Neural progenitor cell (in vitro differentiated cells): ENCODE results near the gene POLK.

Source experiments
- EZH2 ChIP-seq: fragments of 200-600 bp; sonication (generic); IDR thresholded peaks from 2 replicates; pipeline ENCODE4 v1.6.1; 2017; ENCODE audit warnings: antibody characterized with exemption, mild to moderate bottlenecking, moderate library complexity
- EZH2phosphoT487 ChIP-seq: fragments of 200-600 bp; sonication (generic); IDR thresholded peaks from 2 replicates; pipeline ENCODE4 v1.6.1; 2017; ENCODE audit warnings: antibody characterized with exemption
- TF ChIP-seq, protein P1 (sequence below): fragments of 200-600 bp; sonication (generic); IDR thresholded peaks from 2 replicates; pipeline ENCODE4 v1.5.1; 2017; ENCODE audit warnings: antibody characterized with exemption, mild to moderate bottlenecking

GRCh38 chr5:75601996-75602395, 90.3 kb downstream of the POLK start:
- no peak for TF ChIP-seq EZH2phosphoT487
- no peak for TF ChIP-seq EZH2
- TF ChIP-seq, protein P1, sequence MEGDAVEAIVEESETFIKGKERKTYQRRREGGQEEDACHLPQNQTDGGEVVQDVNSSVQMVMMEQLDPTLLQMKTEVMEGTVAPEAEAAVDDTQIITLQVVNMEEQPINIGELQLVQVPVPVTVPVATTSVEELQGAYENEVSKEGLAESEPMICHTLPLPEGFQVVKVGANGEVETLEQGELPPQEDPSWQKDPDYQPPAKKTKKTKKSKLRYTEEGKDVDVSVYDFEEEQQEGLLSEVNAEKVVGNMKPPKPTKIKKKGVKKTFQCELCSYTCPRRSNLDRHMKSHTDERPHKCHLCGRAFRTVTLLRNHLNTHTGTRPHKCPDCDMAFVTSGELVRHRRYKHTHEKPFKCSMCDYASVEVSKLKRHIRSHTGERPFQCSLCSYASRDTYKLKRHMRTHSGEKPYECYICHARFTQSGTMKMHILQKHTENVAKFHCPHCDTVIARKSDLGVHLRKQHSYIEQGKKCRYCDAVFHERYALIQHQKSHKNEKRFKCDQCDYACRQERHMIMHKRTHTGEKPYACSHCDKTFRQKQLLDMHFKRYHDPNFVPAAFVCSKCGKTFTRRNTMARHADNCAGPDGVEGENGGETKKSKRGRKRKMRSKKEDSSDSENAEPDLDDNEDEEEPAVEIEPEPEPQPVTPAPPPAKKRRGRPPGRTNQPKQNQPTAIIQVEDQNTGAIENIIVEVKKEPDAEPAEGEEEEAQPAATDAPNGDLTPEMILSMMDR: no peak
